Measurements from ENCODE around the gene KCNQ5. TPM values are rescaled to one million over a fixed set of nuclear protein-coding genes. Genes with fewer than 3 reads are reported as not detected.

The KCNQ5 gene
- total and polyA plus RNA-seq, 10 of the 15 experiments (the other 5 are each of a cell fraction or from before 2014, with no cell fraction given), result 0.60 to 16.2 (median 3.2) TPM

DNA sequence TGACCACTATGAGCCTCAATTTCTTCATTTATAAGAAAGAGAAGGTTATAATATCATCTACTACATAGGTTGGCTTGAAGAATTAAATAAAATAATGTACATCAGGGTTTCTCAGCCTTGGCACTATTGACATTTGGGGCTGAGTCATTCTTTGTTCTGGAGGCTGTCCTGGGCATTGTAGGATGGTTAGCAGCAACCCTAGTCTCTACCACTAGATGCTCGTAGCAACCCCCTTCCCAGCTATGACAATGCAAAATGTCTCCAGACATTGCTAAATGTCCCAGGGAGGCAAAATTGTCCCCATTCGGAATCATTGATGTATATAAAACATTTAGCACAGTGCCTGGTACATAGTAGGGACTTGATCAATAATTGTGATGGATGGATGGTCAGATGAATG, 451.4 kb downstream of the KCNQ5 start:
- H3K9ac ChIP-seq (ENCODE audit: control insufficient read depth, insufficient read depth, low read length), result no peak overlapping the region
- in situ Hi-C loops (cut with MboI), result no loop called here
- H3K4me3 ChIP-seq, result no peak overlapping the region
- 94% methylated on average over 2 of the region's 2 CpGs for WGBS (ENCODE audit: insufficient coverage, insufficient replicate concordance, low lambda C conversion rate, missing lambda C conversion rate)
- no peaks in the 10 kb centered on the region for H3K79me2 ChIP-seq (ENCODE audit: control insufficient read depth, insufficient read depth, low read length)
- CTCF ChIA-PET, result interaction anchor here (1.1 to 1.2 kb wide), 2 partner anchors 9 to 56 kb away, joined by 3 read pairs; no protein-coding TSS in a partner anchor
- no peak overlapping the region for H3K27ac ChIP-seq (ENCODE audit: control insufficient read depth, insufficient read depth)
- H3K27me3 ChIP-seq (replicated peaks in 1 of 2; ENCODE audit: control insufficient read depth in 2 of 2, insufficient read depth in 2 of 2, low read length in 1 of 2), result no peaks in the 10 kb centered on the region
- H3K36me3 ChIP-seq (ENCODE audit: control insufficient read depth in 2 of 2, insufficient read depth in 2 of 2, low read length in 1 of 2), result no peaks in the 10 kb centered on the region
- H4K20me1 ChIP-seq (ENCODE audit: control insufficient read depth, insufficient read depth), result no peaks in the 10 kb centered on the region
- H3K4me2 ChIP-seq (ENCODE audit: control insufficient read depth, insufficient read depth), result no peak overlapping the region
- no TSS peak for BruUV-seq (replicated peaks)
- no peak overlapping the region for H2AFZ ChIP-seq (ENCODE audit: control insufficient read depth, low read depth, low read length)
- POLR2A ChIA-PET, result interaction anchor here (1.4 kb wide), 1 partner anchor 9 kb away, joined by 3 read pairs; no protein-coding TSS in a partner anchor
- RAD21 ChIA-PET (ENCODE audit: unreplicated experiment), result interaction anchor here (1.0 kb wide), 1 partner anchor 384 kb away, joined by 3 read pairs; no protein-coding TSS in a partner anchor
- no peaks in the 10 kb centered on the region for H3K9me3 ChIP-seq (replicated peaks; ENCODE audit: control insufficient read depth, insufficient read depth, low read length)
- H3K4me1 ChIP-seq (ENCODE audit: control insufficient read depth, insufficient read depth, low read length), result no peaks in the 10 kb centered on the region
- SMC1A ChIA-PET (ENCODE audit: uncharacterized antibody, unreplicated experiment), result interaction anchor here (1.1 to 2.2 kb wide), 5 partner anchors 8 to 456 kb away, joined by 4 to 11 read pairs (median 5); no protein-coding TSS in a partner anchor
- intact Hi-C loops (cut with micrococcal nuclease; ENCODE audit: unreplicated experiment), result no loop called here
- FAIRE-seq (no peak), DNase-seq (ENCODE audit: low read depth, low spot score) (no peak), ATAC-seq (no peak)
- TF ChIP-seq, protein P1, sequence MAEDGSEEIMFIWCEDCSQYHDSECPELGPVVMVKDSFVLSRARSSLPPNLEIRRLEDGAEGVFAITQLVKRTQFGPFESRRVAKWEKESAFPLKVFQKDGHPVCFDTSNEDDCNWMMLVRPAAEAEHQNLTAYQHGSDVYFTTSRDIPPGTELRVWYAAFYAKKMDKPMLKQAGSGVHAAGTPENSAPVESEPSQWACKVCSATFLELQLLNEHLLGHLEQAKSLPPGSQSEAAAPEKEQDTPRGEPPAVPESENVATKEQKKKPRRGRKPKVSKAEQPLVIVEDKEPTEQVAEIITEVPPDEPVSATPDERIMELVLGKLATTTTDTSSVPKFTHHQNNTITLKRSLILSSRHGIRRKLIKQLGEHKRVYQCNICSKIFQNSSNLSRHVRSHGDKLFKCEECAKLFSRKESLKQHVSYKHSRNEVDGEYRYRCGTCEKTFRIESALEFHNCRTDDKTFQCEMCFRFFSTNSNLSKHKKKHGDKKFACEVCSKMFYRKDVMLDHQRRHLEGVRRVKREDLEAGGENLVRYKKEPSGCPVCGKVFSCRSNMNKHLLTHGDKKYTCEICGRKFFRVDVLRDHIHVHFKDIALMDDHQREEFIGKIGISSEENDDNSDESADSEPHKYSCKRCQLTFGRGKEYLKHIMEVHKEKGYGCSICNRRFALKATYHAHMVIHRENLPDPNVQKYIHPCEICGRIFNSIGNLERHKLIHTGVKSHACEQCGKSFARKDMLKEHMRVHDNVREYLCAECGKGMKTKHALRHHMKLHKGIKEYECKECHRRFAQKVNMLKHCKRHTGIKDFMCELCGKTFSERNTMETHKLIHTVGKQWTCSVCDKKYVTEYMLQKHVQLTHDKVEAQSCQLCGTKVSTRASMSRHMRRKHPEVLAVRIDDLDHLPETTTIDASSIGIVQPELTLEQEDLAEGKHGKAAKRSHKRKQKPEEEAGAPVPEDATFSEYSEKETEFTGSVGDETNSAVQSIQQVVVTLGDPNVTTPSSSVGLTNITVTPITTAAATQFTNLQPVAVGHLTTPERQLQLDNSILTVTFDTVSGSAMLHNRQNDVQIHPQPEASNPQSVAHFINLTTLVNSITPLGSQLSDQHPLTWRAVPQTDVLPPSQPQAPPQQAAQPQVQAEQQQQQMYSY (CRISPR knock-in tag; IDR thresholded peaks at IDR 0.05), result no peak
- TF ChIP-seq HCFC1 (IDR thresholded peaks at IDR 0.05; ENCODE audit: low read length) (no peak), BHLHE40 (IDR thresholded peaks at IDR 0.05; ENCODE audit: borderline replicate concordance in 1 of 2, low read depth in 2 of 2, low read length in 1 of 2) (no peak), CBFB (IDR thresholded peaks at IDR 0.05; ENCODE audit: low read depth) (no peak), ZZZ3 (IDR thresholded peaks at IDR 0.05; ENCODE audit: control insufficient read depth, insufficient read length, low read depth) (no peak), ESRRA (IDR thresholded peaks at IDR 0.05; ENCODE audit: low read length) (no peak), KLF5 (IDR thresholded peaks at IDR 0.05; ENCODE audit: partially characterized antibody) (no peak), NFYB (IDR thresholded peaks at IDR 0.05; ENCODE audit: insufficient read depth, low read depth, low read length) (no peak), HDGF (IDR thresholded peaks at IDR 0.05) (no peak), MXI1 (IDR thresholded peaks at IDR 0.05; ENCODE audit: low read depth, low read length) (no peak), ASH2L (IDR thresholded peaks at IDR 0.05; ENCODE audit: borderline replicate concordance, low read depth) (no peak), ZBED1 (IDR thresholded peaks at IDR 0.05; ENCODE audit: borderline replicate concordance) (no peak), CBX3 (IDR thresholded peaks at IDR 0.05; ENCODE audit: borderline replicate concordance, low read depth) (no peak), IKZF1 (conservative IDR thresholded peaks at IDR 0.05) (no peak), EP300 (IDR thresholded peaks at IDR 0.05; ENCODE audit: borderline replicate concordance in 1 of 2, control insufficient read depth in 1 of 2, low read depth in 2 of 2, low read length in 2 of 2) (no peak), SIN3A (IDR thresholded peaks at IDR 0.05; ENCODE audit: low read depth, low read length) (no peak), MYB (IDR thresholded peaks at IDR 0.05; ENCODE audit: borderline replicate concordance, low read depth, low read length) (no peak), NR2F1 (conservative IDR thresholded peaks at IDR 0.05) (no peak)
- TF ChIP-seq, protein P2, sequence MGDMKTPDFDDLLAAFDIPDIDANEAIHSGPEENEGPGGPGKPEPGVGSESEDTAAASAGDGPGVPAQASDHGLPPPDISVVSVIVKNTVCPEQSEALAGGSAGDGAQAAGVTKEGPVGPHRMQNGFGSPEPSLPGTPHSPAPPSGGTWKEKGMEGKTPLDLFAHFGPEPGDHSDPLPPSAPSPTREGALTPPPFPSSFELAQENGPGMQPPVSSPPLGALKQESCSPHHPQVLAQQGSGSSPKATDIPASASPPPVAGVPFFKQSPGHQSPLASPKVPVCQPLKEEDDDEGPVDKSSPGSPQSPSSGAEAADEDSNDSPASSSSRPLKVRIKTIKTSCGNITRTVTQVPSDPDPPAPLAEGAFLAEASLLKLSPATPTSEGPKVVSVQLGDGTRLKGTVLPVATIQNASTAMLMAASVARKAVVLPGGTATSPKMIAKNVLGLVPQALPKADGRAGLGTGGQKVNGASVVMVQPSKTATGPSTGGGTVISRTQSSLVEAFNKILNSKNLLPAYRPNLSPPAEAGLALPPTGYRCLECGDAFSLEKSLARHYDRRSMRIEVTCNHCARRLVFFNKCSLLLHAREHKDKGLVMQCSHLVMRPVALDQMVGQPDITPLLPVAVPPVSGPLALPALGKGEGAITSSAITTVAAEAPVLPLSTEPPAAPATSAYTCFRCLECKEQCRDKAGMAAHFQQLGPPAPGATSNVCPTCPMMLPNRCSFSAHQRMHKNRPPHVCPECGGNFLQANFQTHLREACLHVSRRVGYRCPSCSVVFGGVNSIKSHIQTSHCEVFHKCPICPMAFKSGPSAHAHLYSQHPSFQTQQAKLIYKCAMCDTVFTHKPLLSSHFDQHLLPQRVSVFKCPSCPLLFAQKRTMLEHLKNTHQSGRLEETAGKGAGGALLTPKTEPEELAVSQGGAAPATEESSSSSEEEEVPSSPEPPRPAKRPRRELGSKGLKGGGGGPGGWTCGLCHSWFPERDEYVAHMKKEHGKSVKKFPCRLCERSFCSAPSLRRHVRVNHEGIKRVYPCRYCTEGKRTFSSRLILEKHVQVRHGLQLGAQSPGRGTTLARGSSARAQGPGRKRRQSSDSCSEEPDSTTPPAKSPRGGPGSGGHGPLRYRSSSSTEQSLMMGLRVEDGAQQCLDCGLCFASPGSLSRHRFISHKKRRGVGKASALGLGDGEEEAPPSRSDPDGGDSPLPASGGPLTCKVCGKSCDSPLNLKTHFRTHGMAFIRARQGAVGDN (IDR thresholded peaks at IDR 0.05), result no peak

All from GM12878 (cell line).